HEK293T (cell line): ENCODE results near the gene FXYD7.

Source experiments
- CTCF ChIA-PET: fragments of 350-600 bp; formaldehyde crosslinking; extraction: SDS; loops from one replicate; lab custom pipeline; 2021; ENCODE audit warnings: antibody characterized with exemption, inconsistent platforms; lab: Yijun Ruan, JAX
- POLR2A ChIA-PET: fragments of 350-600 bp; formaldehyde crosslinking; extraction: SDS; loops from one replicate; lab custom pipeline; 2020; ENCODE audit warnings: antibody characterized with exemption, inconsistent platforms; lab: Yijun Ruan, JAX
- DNase-seq: peaks from one replicate; pipeline ENCODE4 v3.0.0; 2012; ENCODE audit warnings: mixed read lengths; ENCODE audit errors: extremely low spot score
- ARNT ChIP-seq: fragments of 450-650 bp; IDR thresholded peaks from 2 replicates; pipeline ENCODE4 v1.6.1; 2017; ENCODE audit warnings: mild to moderate bottlenecking
- BHLHE40 ChIP-seq: fragments of 450-650 bp; IDR thresholded peaks from 2 replicates; pipeline ENCODE4 v1.6.1; 2016; ENCODE audit warnings: mild to moderate bottlenecking, moderate library complexity, borderline replicate concordance
- CTBP1 ChIP-seq: fragments of 450-650 bp; IDR thresholded peaks from 2 replicates; pipeline ENCODE4 v1.6.1; 2016; ENCODE audit warnings: borderline replicate concordance
- ELF4 ChIP-seq: fragments of 450-650 bp; IDR thresholded peaks from 2 replicates; pipeline ENCODE4 v1.6.1; 2017; ENCODE audit warnings: antibody characterized with exemption
- FOXA1 ChIP-seq: fragments of 450-650 bp; IDR thresholded peaks from 2 replicates; pipeline ENCODE4 v1.6.1; 2016; ENCODE audit warnings: mild to moderate bottlenecking
- FOXK2 ChIP-seq: fragments of 450-650 bp; IDR thresholded peaks from 2 replicates; pipeline ENCODE4 v1.6.1; 2016; ENCODE audit warnings: mild to moderate bottlenecking
- FOXM1 ChIP-seq: fragments of 450-650 bp; IDR thresholded peaks from 2 replicates; pipeline ENCODE4 v1.6.1; 2017; ENCODE audit warnings: mild to moderate bottlenecking, borderline replicate concordance
- HDGF ChIP-seq: fragments of 450-650 bp; IDR thresholded peaks from 2 replicates; pipeline ENCODE4 v1.6.1; 2017; ENCODE audit warnings: antibody characterized with exemption, borderline replicate concordance
- L3MBTL2 ChIP-seq: fragments of 450-650 bp; conservative IDR thresholded peaks from 2 replicates; pipeline ENCODE4 v1.6.1; 2016; ENCODE audit warnings: mild to moderate bottlenecking
- LEF1 ChIP-seq: fragments of 450-650 bp; IDR thresholded peaks from 2 replicates; pipeline ENCODE4 v1.6.1; 2017; ENCODE audit warnings: mild to moderate bottlenecking, borderline replicate concordance
- NFRKB ChIP-seq: fragments of 450-650 bp; IDR thresholded peaks from 2 replicates; pipeline ENCODE4 v1.6.1; 2016; ENCODE audit warnings: mild to moderate bottlenecking, moderate library complexity
- PKNOX1 ChIP-seq: fragments of 450-650 bp; IDR thresholded peaks from 2 replicates; pipeline ENCODE4 v1.6.1; 2016
- SP1 ChIP-seq: fragments of 450-650 bp; IDR thresholded peaks from 2 replicates; pipeline ENCODE4 v1.6.1; 2017
- SUZ12 ChIP-seq: fragments of 450-650 bp; IDR thresholded peaks from 2 replicates; pipeline ENCODE4 v1.6.1; 2016; ENCODE audit warnings: mild to moderate bottlenecking
- TARDBP ChIP-seq: fragments of 450-650 bp; IDR thresholded peaks from 2 replicates; pipeline ENCODE4 v1.6.1; 2016
- ZNF384 ChIP-seq: fragments of 450-650 bp; IDR thresholded peaks from 2 replicates; pipeline ENCODE4 v1.6.1; 2016

FXYD7 gene

GRCh38 chr19:35136977-35137702 is 5.9 kb upstream of the FXYD7 start:
- ChIA-PET CTCF (interaction anchor here (1.2 kb wide), 1 partner anchor 13 kb away, joined by 3 read pairs; no protein-coding TSS in a partner anchor), POLR2A (no interaction called here)
- TF ChIP-seq BHLHE40 = no peak
- TF ChIP-seq L3MBTL2 = no peak
- TF ChIP-seq CTBP1 = no peak
- TF ChIP-seq HDGF = no peak
- no peak for TF ChIP-seq TARDBP
- TF ChIP-seq PKNOX1 = no peak
- no peak for TF ChIP-seq FOXM1
- TF ChIP-seq LEF1 = no peak
- no peak for TF ChIP-seq FOXK2
- no peak for TF ChIP-seq SUZ12
- no peak for TF ChIP-seq SP1
- no peak for TF ChIP-seq ELF4
- no peak for TF ChIP-seq ZNF384
- no peak for TF ChIP-seq ARNT
- TF ChIP-seq NFRKB = no peak
- no peak for TF ChIP-seq FOXA1

DNA sequence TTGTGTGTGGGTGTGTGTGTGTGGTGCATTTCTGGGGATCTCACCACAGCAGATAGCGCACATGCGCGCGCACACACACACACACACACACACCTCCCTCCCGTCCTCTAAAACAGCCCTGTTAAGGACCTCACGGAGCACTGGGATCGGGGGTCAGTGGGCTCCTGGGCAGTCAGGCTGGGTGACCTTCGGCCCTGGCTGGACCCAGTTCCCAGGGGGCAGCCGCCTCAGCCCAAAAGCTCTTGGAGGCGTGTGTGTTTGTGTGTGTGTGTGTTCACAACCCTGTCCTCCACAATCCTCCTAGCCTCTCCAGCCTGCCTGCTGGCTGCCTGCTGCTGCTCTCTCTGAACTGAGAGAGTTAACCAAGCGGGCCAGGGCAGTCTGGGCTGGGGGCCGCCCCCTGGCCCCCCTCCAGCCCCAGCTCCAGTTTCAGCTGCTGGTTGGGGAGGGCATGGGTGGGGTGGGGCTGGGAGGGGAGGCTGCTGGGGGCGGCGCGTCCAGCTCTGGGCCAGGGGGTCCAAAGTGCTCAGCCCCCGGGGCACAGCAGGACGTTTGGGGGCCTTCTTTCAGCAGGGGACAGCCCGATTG is 4.7 kb upstream of the FXYD7 start, which contains the start of gene FXYD1:
TSS of gene FXYD1 (plus strand) at position 520 of the 588 bp plus-strand sequence. CDS start 1,256 bp downstream, outside the sequence.
- no peak for TF ChIP-seq NFRKB
- no peak for TF ChIP-seq LEF1
- no peak for TF ChIP-seq FOXK2
- TF ChIP-seq BHLHE40 = no peak
- TF ChIP-seq SUZ12 = no peak
- no peak for TF ChIP-seq PKNOX1
- no peak for TF ChIP-seq ZNF384
- no peak for TF ChIP-seq CTBP1
- TF ChIP-seq ARNT = no peak
- no peak for TF ChIP-seq FOXA1
- TF ChIP-seq TARDBP = no peak
- TF ChIP-seq FOXM1 = no peak
- no peak for TF ChIP-seq HDGF
- no peak for TF ChIP-seq L3MBTL2
- no peak for TF ChIP-seq SP1
- no peak for TF ChIP-seq ELF4
- DNase-seq = no peak
- ChIA-PET CTCF (no interaction called here), POLR2A (no interaction called here)

More at GRCh38 chr19:35136977-35137702, 5.9 kb upstream of the FXYD7 start:
- DNase-seq = no peak

DNA sequence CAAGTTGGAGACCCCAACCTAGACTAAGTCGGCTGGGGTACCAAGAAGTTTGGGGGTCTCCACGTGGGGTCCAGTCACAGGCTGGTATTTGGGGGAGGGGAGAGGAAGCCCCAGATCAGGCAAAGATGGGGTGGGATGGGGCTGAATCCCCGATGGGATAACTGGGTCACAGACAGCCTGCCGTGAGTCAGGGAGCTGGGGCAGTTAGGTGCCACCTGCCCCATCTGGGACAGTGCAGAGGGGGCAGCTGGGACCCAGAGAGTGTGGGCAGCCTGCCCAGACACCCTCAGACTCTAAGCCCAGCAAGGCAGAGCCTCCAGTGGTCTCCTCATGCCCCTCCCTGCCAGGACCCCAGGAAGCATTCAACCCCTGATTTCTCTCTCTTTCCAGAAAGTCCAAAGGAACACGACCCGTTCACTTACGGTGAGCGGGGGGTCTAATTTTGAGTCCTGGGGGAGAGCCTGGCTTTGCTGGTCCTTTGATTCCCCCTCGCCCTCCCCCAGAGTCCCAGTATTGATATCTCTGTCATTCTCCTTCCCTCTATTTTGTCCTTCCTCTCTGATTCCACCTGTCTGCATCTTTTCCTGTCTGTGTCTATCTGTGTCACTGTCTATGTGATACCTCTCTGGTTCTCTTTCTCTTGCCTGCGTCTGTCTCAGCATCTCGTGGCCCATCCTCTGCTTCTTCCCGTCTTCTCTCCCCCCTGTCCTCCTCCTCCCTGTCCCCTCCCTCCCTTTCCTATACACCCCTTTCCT is 2.7 kb upstream of the FXYD7 start:
- no peak for TF ChIP-seq SUZ12
- TF ChIP-seq PKNOX1 = no peak
- TF ChIP-seq BHLHE40 = no peak
- TF ChIP-seq LEF1 = no peak
- no peak for TF ChIP-seq ELF4
- no peak for TF ChIP-seq TARDBP
- no peak for TF ChIP-seq FOXA1
- TF ChIP-seq HDGF = no peak
- TF ChIP-seq ARNT = no peak
- TF ChIP-seq L3MBTL2 = no peak
- no peak for TF ChIP-seq FOXM1
- no peak for TF ChIP-seq SP1
- no peak for TF ChIP-seq ZNF384
- TF ChIP-seq NFRKB = no peak
- no peak for TF ChIP-seq CTBP1
- ChIA-PET CTCF (interaction anchor here (1.1 to 1.4 kb wide), 2 partner anchors 13 to 96 kb away, joined by 3 to 5 read pairs; no protein-coding TSS in a partner anchor), POLR2A (interaction anchor here (1.5 kb wide), 1 partner anchor 129 kb away, joined by 4 read pairs; the partner anchor contains the start of gene USF2)
- DNase-seq = no peak

DNA sequence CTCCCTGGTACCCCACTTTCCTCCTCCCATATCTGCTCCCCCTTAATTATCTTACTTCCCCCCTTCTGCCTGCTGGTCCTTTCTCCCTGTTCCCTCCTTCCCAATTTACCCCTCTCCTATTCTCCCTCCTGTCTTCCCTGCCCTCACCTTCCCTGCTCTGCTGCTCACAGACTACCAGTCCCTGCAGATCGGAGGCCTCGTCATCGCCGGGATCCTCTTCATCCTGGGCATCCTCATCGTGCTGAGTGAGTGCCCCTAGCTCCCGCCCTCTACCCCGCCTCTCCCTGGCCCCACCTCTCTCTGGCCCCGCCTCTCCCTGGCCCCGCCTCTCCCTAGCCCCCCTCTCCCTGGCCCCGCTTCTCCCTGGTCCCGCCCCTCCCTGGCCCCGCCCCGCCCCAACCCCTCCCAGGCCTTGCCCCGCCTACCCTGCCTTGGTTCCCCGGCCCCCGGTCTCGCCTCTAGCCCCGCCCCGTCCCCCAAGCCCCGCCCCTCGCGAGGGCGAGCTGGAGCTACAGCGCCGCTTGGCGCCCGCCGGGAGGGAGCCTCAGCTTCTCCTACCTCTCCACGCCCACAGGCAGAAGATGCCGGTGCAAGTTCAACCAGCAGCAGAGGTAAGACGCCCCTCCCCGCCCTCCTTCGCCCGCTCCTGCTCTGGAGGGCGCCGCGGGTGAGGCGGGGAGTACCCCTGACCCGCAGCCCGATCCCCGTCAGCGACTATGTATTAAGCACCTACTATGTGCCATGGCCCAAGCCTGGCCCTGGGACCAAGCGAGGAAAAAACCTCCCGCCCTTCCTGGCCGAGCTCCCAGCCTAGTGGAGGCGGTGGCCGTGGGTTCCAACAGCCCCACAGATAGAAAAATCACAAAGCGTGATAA is 1.9 kb upstream of the FXYD7 start:
- peak; percentile 99 for DNase-seq
- POLR2A ChIA-PET = interaction anchor here (0.9 to 1.5 kb wide), 6 partner anchors 11 to 128 kb away, joined by 3 to 7 read pairs (median 4); partner anchors contain the start of genes FXYD5 and USF2
- CTCF ChIA-PET = interaction anchor here (0.7 to 1.4 kb wide), 7 partner anchors 11 to 126 kb away, joined by 3 to 7 read pairs (median 3); partner anchors contain the start of gene FXYD5
- TF ChIP-seq BHLHE40 (no peak), SP1 (no peak), NFRKB (no peak), FOXA1 (no peak), L3MBTL2 (no peak), PKNOX1 (no peak), HDGF (no peak)
